LNCAP (cell line): ENCODE data around the gene SRGAP3.

ENCODE experiments used
- TF ChIP-seq, protein P1 (sequence below): fragments of 450-650 bp; IDR thresholded peaks from 2 replicates; pipeline ENCODE4 v1.5.1; 2017; ENCODE audit warnings: mild to moderate bottlenecking

Gene SRGAP3

DNA sequence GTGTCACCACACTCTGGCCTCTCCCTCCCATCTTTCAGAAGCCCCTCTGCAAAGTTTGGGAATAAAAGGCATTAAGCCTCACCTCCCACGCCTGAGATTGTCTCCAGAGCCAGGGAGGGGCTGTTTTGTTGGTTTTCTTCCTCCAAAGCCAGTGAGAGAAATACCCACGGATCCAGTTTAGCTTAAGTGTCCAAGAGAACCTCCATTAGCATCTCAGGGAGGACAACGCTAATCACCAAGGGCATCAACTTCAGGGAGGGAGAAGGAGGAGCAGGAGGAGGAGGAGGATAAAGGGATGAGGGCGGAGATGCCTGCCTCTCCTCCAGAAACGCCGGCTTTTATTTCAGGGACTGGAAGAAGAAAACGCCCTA is 101.6 kb downstream of the SRGAP3 start:
- TF ChIP-seq, protein P1, sequence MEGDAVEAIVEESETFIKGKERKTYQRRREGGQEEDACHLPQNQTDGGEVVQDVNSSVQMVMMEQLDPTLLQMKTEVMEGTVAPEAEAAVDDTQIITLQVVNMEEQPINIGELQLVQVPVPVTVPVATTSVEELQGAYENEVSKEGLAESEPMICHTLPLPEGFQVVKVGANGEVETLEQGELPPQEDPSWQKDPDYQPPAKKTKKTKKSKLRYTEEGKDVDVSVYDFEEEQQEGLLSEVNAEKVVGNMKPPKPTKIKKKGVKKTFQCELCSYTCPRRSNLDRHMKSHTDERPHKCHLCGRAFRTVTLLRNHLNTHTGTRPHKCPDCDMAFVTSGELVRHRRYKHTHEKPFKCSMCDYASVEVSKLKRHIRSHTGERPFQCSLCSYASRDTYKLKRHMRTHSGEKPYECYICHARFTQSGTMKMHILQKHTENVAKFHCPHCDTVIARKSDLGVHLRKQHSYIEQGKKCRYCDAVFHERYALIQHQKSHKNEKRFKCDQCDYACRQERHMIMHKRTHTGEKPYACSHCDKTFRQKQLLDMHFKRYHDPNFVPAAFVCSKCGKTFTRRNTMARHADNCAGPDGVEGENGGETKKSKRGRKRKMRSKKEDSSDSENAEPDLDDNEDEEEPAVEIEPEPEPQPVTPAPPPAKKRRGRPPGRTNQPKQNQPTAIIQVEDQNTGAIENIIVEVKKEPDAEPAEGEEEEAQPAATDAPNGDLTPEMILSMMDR, result no peak

- TF ChIP-seq, protein P1, result no peak
These were observed 102.1 kb downstream of the SRGAP3 start for GRCh38 chr3:9147215-9147895.

GRCh38 chr3:9146367-9147071 is 102.9 kb downstream of the SRGAP3 start:
- TF ChIP-seq, protein P1, result no peak

DNA sequence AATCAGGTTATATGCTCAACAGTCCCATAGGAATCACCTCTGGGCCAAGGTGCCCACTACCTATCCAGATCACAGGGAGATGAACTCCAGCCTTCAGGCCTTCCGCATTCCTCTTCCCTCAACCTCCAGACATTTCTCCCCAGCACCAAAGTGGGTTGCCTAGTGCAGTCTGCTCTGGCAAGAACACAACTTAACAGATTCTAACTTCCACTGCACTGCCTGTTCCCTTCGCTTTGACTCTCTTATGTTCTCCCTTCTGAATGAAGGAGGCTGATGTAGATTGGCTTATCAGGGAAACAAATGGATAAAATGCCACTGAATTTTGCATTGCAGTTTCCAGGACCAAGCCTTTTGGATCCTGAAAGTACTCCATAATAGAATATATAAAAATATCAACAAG is 106.3 kb downstream of the SRGAP3 start:
- TF ChIP-seq, protein P1, result no peak

- TF ChIP-seq, protein P1, result no peak
These were observed 107.1 kb downstream of the SRGAP3 start for GRCh38 chr3:9142362-9142761.

GRCh38 chr3:9141928-9142289 is 107.5 kb downstream of the SRGAP3 start:
- TF ChIP-seq, protein P1, result no peak

- TF ChIP-seq, protein P1, result no peak
These were observed 110.1 kb downstream of the SRGAP3 start for GRCh38 chr3:9139366-9139765.
